ENCODE measurements around the gene DSCAM.

- TF ChIP-seq CTCF (conservative IDR thresholded peaks at IDR 0.05 in 1 of 2, IDR thresholded peaks at IDR 0.05 in 1 of 2; ENCODE audit: low read depth in 1 of 2, low read length in 2 of 2) (no peak), EZH2 (IDR thresholded peaks at IDR 0.05; ENCODE audit: low read length, missing control alignments) (no peak)
Measured at GRCh38 chr21:40452548-40452947, 394.4 kb downstream of the DSCAM start.
